ENCODE measurements around the gene ARL8B.

ARL8B gene

DNA sequence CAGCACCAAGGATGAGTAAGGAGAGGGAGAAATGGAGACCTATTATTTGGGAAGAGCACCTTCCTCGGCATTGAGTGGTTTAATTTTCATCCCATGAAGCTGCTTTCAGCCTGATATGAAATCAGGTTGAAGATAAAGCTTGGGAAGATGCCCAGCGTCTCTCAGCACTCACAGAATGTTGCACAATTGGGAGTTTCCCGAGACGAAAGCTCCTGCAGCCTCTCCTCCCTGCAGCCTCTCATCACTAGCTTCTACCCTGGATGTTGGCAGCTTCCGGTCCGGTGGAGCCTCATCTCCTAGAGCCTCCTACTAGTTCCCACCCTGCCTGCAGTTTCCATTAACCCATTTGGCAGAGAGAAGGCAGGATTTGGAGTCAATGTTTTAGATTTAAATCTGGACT lies 105.7 kb downstream of the ARL8B start:
- Histone ChIP-seq H3K36me3 (ENCODE audit: control insufficient read depth, insufficient read depth, low read length) (no peaks in the 10 kb centered on the region), H3K4me3 (ENCODE audit: low read depth, low read length) (no peak overlapping the region), H3K27ac (ENCODE audit: low read depth, low read length) (no peak overlapping the region), H3K9me3 (ENCODE audit: control insufficient read depth, insufficient read depth, low read length) (no peaks in the 10 kb centered on the region), H3K27me3 (ENCODE audit: control insufficient read depth, insufficient read depth, low read length) (no peaks in the 10 kb centered on the region), H3K9ac (ENCODE audit: low read depth, low read length) (no peak overlapping the region), H3K4me1 (ENCODE audit: control insufficient read depth, insufficient read depth, low read length) (0 out of 2 replicates have a peak, but pooled peaks cover under 1% of the 10 kb centered on the region)

DNA sequence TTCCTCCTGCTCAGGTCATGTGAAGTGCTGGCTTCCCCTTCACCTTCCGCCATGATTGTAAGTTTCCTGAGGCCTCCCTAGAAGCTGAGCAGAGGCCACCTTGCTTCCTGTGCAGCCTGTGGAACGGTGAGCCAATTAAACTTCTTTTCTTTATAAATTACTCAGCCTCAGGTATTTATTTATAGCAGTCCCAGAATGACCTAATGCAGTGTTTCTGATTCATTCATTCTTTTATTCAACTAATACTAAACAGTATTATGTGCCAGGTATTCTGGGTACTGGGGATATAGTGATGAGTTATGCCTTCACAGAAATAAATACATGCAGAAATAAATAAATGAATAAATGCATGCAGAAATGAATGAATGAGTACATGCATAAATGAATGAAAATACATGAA lies 107.3 kb downstream of the ARL8B start:
- Histone ChIP-seq H3K36me3 (ENCODE audit: control insufficient read depth, insufficient read depth, low read length) (no peaks in the 10 kb centered on the region), H3K9me3 (ENCODE audit: control insufficient read depth, insufficient read depth, low read length) (no peaks in the 10 kb centered on the region), H3K4me1 (ENCODE audit: control insufficient read depth, insufficient read depth, low read length) (no peaks in the 10 kb centered on the region), H3K27me3 (ENCODE audit: control insufficient read depth, insufficient read depth, low read length) (no peaks in the 10 kb centered on the region), H3K4me3 (ENCODE audit: low read depth, low read length) (no peak overlapping the region), H3K9ac (ENCODE audit: low read depth, low read length) (no peak overlapping the region), H3K27ac (ENCODE audit: low read depth, low read length) (no peak overlapping the region)

Data from HUES48 (cell line).